Stimulated activated CD4-positive, alpha-beta T cell treated with anti-CD3 and anti-CD28 coated beads, TNF-alpha, amount 100 ng/mL, for 1 hour (primary cell): ENCODE data around the gene NKX2-4.

Source experiments
- DNase-seq, 3 donors: peaks; one replicate each; pipeline ENCODE4 v3.0.0-alpha.2; 2020; ENCODE audit warnings: low read depth in 3 of 3, low spot score in 1 of 3

Gene NKX2-4

GRCh38 chr20:21364413-21364812 is 32.9 kb downstream of the NKX2-4 start:
- DNase-seq: no peak

- DNase-seq: no peak
Measured at GRCh38 chr20:21361266-21361665, 36.1 kb downstream of the NKX2-4 start.

GRCh38 chr20:21360705-21361104 is 36.6 kb downstream of the NKX2-4 start:
- DNase-seq: no peak

GRCh38 chr20:21358737-21359136 is 38.6 kb downstream of the NKX2-4 start:
- DNase-seq: no peak

- no peak for DNase-seq
Measured at GRCh38 chr20:21357844-21358243, 39.5 kb downstream of the NKX2-4 start.

DNA sequence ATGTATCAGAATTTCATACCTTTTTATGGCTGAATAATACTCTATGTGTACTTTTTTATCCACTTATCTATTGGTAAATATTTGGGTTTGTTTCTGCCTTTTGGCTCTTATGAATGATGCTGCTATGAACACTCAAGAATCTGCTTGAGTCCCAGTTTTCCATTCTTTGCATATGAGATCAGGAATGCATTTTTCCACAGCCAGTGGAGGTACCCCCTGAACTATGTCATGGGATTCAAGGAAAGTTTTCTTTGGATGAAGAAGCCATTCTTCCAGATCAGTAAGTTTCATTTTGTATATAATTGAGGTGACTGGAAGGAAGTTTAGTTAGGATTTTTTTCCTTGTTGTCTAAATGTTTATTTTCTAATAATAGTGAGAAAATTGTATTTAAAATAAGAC is 40.9 kb downstream of the NKX2-4 start:
- DNase-seq: no peak

DNA sequence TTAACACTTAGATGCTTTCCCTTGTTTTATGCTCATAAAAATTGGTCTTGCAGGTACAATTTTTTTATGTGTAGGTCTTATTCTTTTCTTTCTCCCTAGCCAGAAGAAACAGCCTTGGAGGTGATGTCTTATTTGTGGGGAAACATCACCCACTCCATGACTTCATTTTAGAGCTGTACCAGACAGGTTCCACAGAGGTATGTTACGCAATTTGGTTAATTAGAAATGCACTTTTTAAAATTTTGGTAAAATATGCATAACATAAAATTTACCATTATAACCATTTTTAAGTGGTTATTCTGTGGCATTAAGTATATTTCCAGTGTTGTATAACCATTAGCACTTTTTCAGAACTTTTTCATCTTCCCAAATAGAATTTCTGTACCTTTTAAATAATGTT is 41.3 kb downstream of the NKX2-4 start:
- DNase-seq: no peak

GRCh38 chr20:21353236-21353635 is 44.1 kb downstream of the NKX2-4 start:
- DNase-seq: no peak

DNA sequence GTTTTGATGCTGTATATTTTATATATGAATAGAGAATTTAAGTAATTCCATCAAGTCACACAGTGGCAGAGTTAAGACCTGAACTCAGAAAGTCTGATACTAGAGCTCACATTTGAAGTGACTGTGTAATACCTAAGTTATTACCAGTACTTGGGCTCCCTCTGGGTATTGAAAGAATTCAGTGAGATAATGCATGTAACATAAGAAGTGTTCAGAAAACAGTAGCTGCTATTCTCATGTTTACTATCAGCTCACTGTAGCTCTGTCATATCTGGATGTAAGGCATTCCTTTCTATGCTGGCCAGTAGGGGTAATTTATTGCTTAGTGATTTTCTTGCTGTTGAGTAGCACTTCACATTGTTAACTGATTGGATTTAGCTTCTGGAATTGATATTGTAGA is 44.6 kb downstream of the NKX2-4 start:
- DNase-seq: no peak
